ENCODE data around the gene PPTC7. TPM values are rescaled to one million over a fixed set of nuclear protein-coding genes. Genes with fewer than 3 reads are reported as not detected.
"Not testable (repeated sequence)": the region's sequence is repeated elsewhere in the genome, so short reads cannot be mapped to it uniquely, and the experiment has no call there.

The PPTC7 gene
- total and polyA plus RNA-seq, 10 of the 15 experiments (the other 5 are each of a cell fraction or from before 2014, with no cell fraction given), result 4.0 to 69.6 (median 12.3) TPM

GRCh38 chr12:110518014-110518413 is 65.1 kb downstream of the PPTC7 start:
- SMC1A ChIA-PET (ENCODE audit: uncharacterized antibody, unreplicated experiment), result interaction anchor here (0.6 to 26.9 kb wide), 5 partner anchors 13 to 81 kb away, joined by 3 to 492 read pairs (median 5); no protein-coding TSS in a partner anchor
- RAD21 ChIA-PET (ENCODE audit: unreplicated experiment), result interaction anchor here (1.4 kb wide), 1 partner anchor 16 kb away, joined by 5 read pairs; no protein-coding TSS in a partner anchor

GRCh38 chr12:110516995-110517394 is 66.1 kb downstream of the PPTC7 start:
- H3K4me1 ChIP-seq (ENCODE audit: control insufficient read depth, insufficient read depth, low read length), result no peaks in the 10 kb centered on the region
- 81% methylated on average over 3 of the region's 3 CpGs for WGBS (ENCODE audit: insufficient coverage, insufficient replicate concordance, low lambda C conversion rate, missing lambda C conversion rate)
- H3K79me2 ChIP-seq (ENCODE audit: control insufficient read depth, insufficient read depth, low read length), result no peaks in the 10 kb centered on the region
- in situ Hi-C loops (cut with MboI), result no loop called here
- no peak overlapping the region for H3K9ac ChIP-seq (ENCODE audit: control insufficient read depth, insufficient read depth, low read length)
- no peaks in the 10 kb centered on the region for H4K20me1 ChIP-seq (ENCODE audit: control insufficient read depth, insufficient read depth)
- ChIA-PET CTCF (interaction anchor here (21.1 kb wide), 1 partner anchor 81 kb away, joined by 462 read pairs; no protein-coding TSS in a partner anchor), POLR2A (no interaction called here), RAD21 (ENCODE audit: unreplicated experiment) (interaction anchor here (2.1 to 5.5 kb wide), 2 partner anchors 27 to 83 kb away, joined by 7 to 153 read pairs; no protein-coding TSS in a partner anchor), SMC1A (ENCODE audit: uncharacterized antibody, unreplicated experiment) (interaction anchor here (11.7 to 26.9 kb wide), 2 partner anchors 14 to 82 kb away, joined by 162 to 492 read pairs; no protein-coding TSS in a partner anchor)
- DNase-seq (ENCODE audit: low read depth, low spot score), result no peak
- no peak for FAIRE-seq
- no peak overlapping the region for H3K4me2 ChIP-seq (ENCODE audit: control insufficient read depth, insufficient read depth)
- H2AFZ ChIP-seq (ENCODE audit: control insufficient read depth, low read depth, low read length), result no peak overlapping the region
- ATAC-seq, result no peak
- no peak overlapping the region for H3K4me3 ChIP-seq
- H3K27me3 ChIP-seq (replicated peaks in 1 of 2; ENCODE audit: control insufficient read depth in 2 of 2, insufficient read depth in 2 of 2, low read length in 1 of 2), result no peaks in the 10 kb centered on the region
- no peak overlapping the region for H3K27ac ChIP-seq (ENCODE audit: control insufficient read depth, insufficient read depth)
- TF ChIP-seq ZZZ3 (IDR thresholded peaks at IDR 0.05; ENCODE audit: control insufficient read depth, insufficient read length, low read depth), result no peak
- no peak for TF ChIP-seq EP300 (IDR thresholded peaks at IDR 0.05; ENCODE audit: borderline replicate concordance in 1 of 2, control insufficient read depth in 1 of 2, low read depth in 2 of 2, low read length in 2 of 2)
- no peak for TF ChIP-seq EZH2 (IDR thresholded peaks at IDR 0.05; ENCODE audit: borderline replicate concordance, control insufficient read depth, low read depth, low read length)
- no peak for TF ChIP-seq CREM (IDR thresholded peaks at IDR 0.05; ENCODE audit: low read depth)
- no peak for TF ChIP-seq ZNF622 (IDR thresholded peaks at IDR 0.05)
- no peak for TF ChIP-seq CHD1 (IDR thresholded peaks at IDR 0.05; ENCODE audit: low read depth, low read length)
- TF ChIP-seq USF2 (IDR thresholded peaks at IDR 0.05; ENCODE audit: borderline replicate concordance, low read depth, low read length), result no peak
- no peak for TF ChIP-seq GABPA (IDR thresholded peaks at IDR 0.05; ENCODE audit: low read depth)
- no peak for TF ChIP-seq JUND (IDR thresholded peaks at IDR 0.05; ENCODE audit: low read depth, low read length)
- no peak for TF ChIP-seq SRF (IDR thresholded peaks at IDR 0.05; ENCODE audit: low read depth in 2 of 2, low read length in 2 of 2)
- TF ChIP-seq ZBED1 (IDR thresholded peaks at IDR 0.05; ENCODE audit: borderline replicate concordance), result no peak
- TF ChIP-seq NR2C2 (IDR thresholded peaks at IDR 0.05; ENCODE audit: borderline replicate concordance, control insufficient read depth, insufficient read length, low read depth), result no peak
- H3K36me3 ChIP-seq (ENCODE audit: control insufficient read depth in 2 of 2, insufficient read depth in 2 of 2, low read length in 1 of 2), result no peaks in the 10 kb centered on the region
- intact Hi-C loops (cut with micrococcal nuclease; ENCODE audit: unreplicated experiment), result no loop called here
- BruUV-seq (replicated peaks), result no TSS peak
- no peaks in the 10 kb centered on the region for H3K9me3 ChIP-seq (replicated peaks; ENCODE audit: control insufficient read depth, insufficient read depth, low read length)

More at GRCh38 chr12:110518014-110518413, 65.1 kb downstream of the PPTC7 start:
- in situ Hi-C loops (cut with MboI); H3K4me1 ChIP-seq (ENCODE audit: control insufficient read depth, insufficient read depth, low read length); DNase-seq (ENCODE audit: low read depth, low spot score); H3K4me2 ChIP-seq (ENCODE audit: control insufficient read depth, insufficient read depth); ATAC-seq; H3K79me2 ChIP-seq (ENCODE audit: control insufficient read depth, insufficient read depth, low read length); H3K36me3 ChIP-seq (ENCODE audit: control insufficient read depth in 2 of 2, insufficient read depth in 2 of 2, low read length in 1 of 2); H3K9me3 ChIP-seq (replicated peaks; ENCODE audit: control insufficient read depth, insufficient read depth, low read length); H3K27me3 ChIP-seq (replicated peaks in 1 of 2; ENCODE audit: control insufficient read depth in 2 of 2, insufficient read depth in 2 of 2, low read length in 1 of 2); BruUV-seq (replicated peaks); H3K4me3 ChIP-seq; H4K20me1 ChIP-seq (ENCODE audit: control insufficient read depth, insufficient read depth); H3K27ac ChIP-seq (ENCODE audit: control insufficient read depth, insufficient read depth); FAIRE-seq; H3K9ac ChIP-seq (ENCODE audit: control insufficient read depth, insufficient read depth, low read length); intact Hi-C loops (cut with micrococcal nuclease; ENCODE audit: unreplicated experiment); H2AFZ ChIP-seq (ENCODE audit: control insufficient read depth, low read depth, low read length): not testable (repeated sequence)
- 98% methylated on average over 7 of the region's 8 CpGs for WGBS (ENCODE audit: insufficient coverage, insufficient replicate concordance, low lambda C conversion rate, missing lambda C conversion rate)
- ChIA-PET CTCF (interaction anchor here (1.4 to 21.1 kb wide), 3 partner anchors 10 to 80 kb away, joined by 4 to 462 read pairs (median 6); no protein-coding TSS in a partner anchor), POLR2A (interaction anchor here (0.7 kb wide), 1 partner anchor 31 kb away, joined by 3 read pairs; no protein-coding TSS in a partner anchor)

Data from GM12878 (cell line).